ENCODE measurements around the gene OGA.

The OGA gene

GRCh38 chr10:101837748-101838147, 19.5 kb upstream of the OGA start (continued):
- TF ChIP-seq MZF1 (tag by site-specific recombination; IDR thresholded peaks at IDR 0.05; ENCODE audit: borderline replicate concordance) (no peak), ZNF621 (tag by site-specific recombination; IDR thresholded peaks at IDR 0.05) (no peak), ZNF202 (tag by site-specific recombination; IDR thresholded peaks at IDR 0.05; ENCODE audit: borderline replicate concordance) (no peak)
- TF ChIP-seq, protein P1, sequence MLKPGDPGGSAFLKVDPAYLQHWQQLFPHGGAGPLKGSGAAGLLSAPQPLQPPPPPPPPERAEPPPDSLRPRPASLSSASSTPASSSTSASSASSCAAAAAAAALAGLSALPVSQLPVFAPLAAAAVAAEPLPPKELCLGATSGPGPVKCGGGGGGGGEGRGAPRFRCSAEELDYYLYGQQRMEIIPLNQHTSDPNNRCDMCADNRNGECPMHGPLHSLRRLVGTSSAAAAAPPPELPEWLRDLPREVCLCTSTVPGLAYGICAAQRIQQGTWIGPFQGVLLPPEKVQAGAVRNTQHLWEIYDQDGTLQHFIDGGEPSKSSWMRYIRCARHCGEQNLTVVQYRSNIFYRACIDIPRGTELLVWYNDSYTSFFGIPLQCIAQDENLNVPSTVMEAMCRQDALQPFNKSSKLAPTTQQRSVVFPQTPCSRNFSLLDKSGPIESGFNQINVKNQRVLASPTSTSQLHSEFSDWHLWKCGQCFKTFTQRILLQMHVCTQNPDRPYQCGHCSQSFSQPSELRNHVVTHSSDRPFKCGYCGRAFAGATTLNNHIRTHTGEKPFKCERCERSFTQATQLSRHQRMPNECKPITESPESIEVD (tag by site-specific recombination; IDR thresholded peaks at IDR 0.05): no peak

- Histone ChIP-seq H3K4me1 (ENCODE audit: control insufficient read depth, insufficient read depth, low read length) (peaks cover 9% of the 10 kb centered on the region), H3K9me3 (ENCODE audit: control insufficient read depth, insufficient read depth, low read depth, low read length) (no peaks in the 10 kb centered on the region), H3K27ac (ENCODE audit: extremely low read depth, low read depth, low read length) (no peak overlapping the region), H3K36me3 (ENCODE audit: control insufficient read depth in 2 of 2, insufficient read depth in 1 of 2, low read length in 2 of 2) (no peaks in the 10 kb centered on the region), H3K4me3 (ENCODE audit: low read depth, low read length) (no peak overlapping the region)
- TF ChIP-seq ZNF223 (tag by site-specific recombination; IDR thresholded peaks at IDR 0.05): no peak
- no peak for TF ChIP-seq ZNF530 (tag by site-specific recombination; IDR thresholded peaks at IDR 0.05; ENCODE audit: low read depth)
- no peak for TF ChIP-seq ZNF121 (tag by site-specific recombination; IDR thresholded peaks at IDR 0.05)
- no peak for TF ChIP-seq BCL6B (tag by site-specific recombination; IDR thresholded peaks at IDR 0.05)
- no peak for TF ChIP-seq ZNF830 (tag by site-specific recombination; IDR thresholded peaks at IDR 0.05; ENCODE audit: low read depth)
- TF ChIP-seq ZNF501 (tag by site-specific recombination; IDR thresholded peaks at IDR 0.05): no peak
- TF ChIP-seq ZNF600 (tag by site-specific recombination; IDR thresholded peaks at IDR 0.05): no peak
- TF ChIP-seq SCRT1 (tag by site-specific recombination; IDR thresholded peaks at IDR 0.05; ENCODE audit: borderline replicate concordance): no peak
- TF ChIP-seq ZNF211 (tag by site-specific recombination; IDR thresholded peaks at IDR 0.05; ENCODE audit: low read depth): no peak
- TF ChIP-seq IKZF3 (tag by site-specific recombination; IDR thresholded peaks at IDR 0.05): no peak
- no peak for TF ChIP-seq ZNF544 (tag by site-specific recombination; IDR thresholded peaks at IDR 0.05)
- no peak for TF ChIP-seq ZNF488 (tag by site-specific recombination; IDR thresholded peaks at IDR 0.05)
- no peak for TF ChIP-seq ZNF311 (tag by site-specific recombination; IDR thresholded peaks at IDR 0.05; ENCODE audit: borderline replicate concordance)
- CTCF ChIA-PET: interaction anchor here (0.6 to 8.4 kb wide), 27 partner anchors 12 to 288 kb away, joined by 3 to 178 read pairs (median 3); partner anchors contain the start of genes NPM3 and OGA
- POLR2A ChIA-PET: interaction anchor here (0.5 kb wide), 1 partner anchor 55 kb away, joined by 3 read pairs; no protein-coding TSS in a partner anchor
Measured at GRCh38 chr10:101835362-101835761, 17.1 kb upstream of the OGA start.

- ChIA-PET CTCF (interaction anchor here (2.3 to 8.4 kb wide), 2 partner anchors 15 to 174 kb away, joined by 17 to 178 read pairs; partner anchors contain the start of gene OGA), POLR2A (no interaction called here)
- no peaks in the 10 kb centered on the region for H3K9me3 ChIP-seq (ENCODE audit: control insufficient read depth, insufficient read depth, low read depth, low read length)
- H3K4me1 ChIP-seq (ENCODE audit: control insufficient read depth, insufficient read depth, low read length): peaks cover 7% of the 10 kb centered on the region
- H3K36me3 ChIP-seq (ENCODE audit: control insufficient read depth in 2 of 2, insufficient read depth in 1 of 2, low read length in 2 of 2): no peaks in the 10 kb centered on the region
- H3K27ac ChIP-seq (ENCODE audit: extremely low read depth, low read depth, low read length): no peak overlapping the region
- H3K4me3 ChIP-seq (ENCODE audit: low read depth, low read length): no peak overlapping the region
- TF ChIP-seq EGR2 (tag by site-specific recombination; IDR thresholded peaks at IDR 0.05; ENCODE audit: low read depth) (peak; percentile 96), ZNF16 (tag by site-specific recombination; IDR thresholded peaks at IDR 0.05; ENCODE audit: low read depth) (no peak), ZNF324 (tag by site-specific recombination; IDR thresholded peaks at IDR 0.05) (no peak), KLF1 (tag by site-specific recombination; IDR thresholded peaks at IDR 0.05) (0 out of 2 replicates have a peak, but pooled peaks have one; percentile 14), KLF17 (tag by site-specific recombination; IDR thresholded peaks at IDR 0.05) (peak; percentile 47), ZNF311 (tag by site-specific recombination; IDR thresholded peaks at IDR 0.05; ENCODE audit: borderline replicate concordance) (no peak), ZFHX2 (tag by site-specific recombination; conservative IDR thresholded peaks at IDR 0.05) (peak; percentile 95), SP7 (tag by site-specific recombination; IDR thresholded peaks at IDR 0.05) (0 out of 2 replicates have a peak, but pooled peaks have one; percentile 22)
Measured at GRCh38 chr10:101834341-101834740, 16.1 kb upstream of the OGA start.
